Smooth muscle cell (in vitro differentiated cells): ENCODE data around the gene SELPLG. TPM values are rescaled to one million over a fixed set of nuclear protein-coding genes. Genes with fewer than 3 reads are reported as not detected.
A peak's percentile ranks its signal among the peaks of the same experiment; 100 is the strongest.

Experiments used
- DNase-seq: peaks from one replicate; lab custom pipeline; 2025; ENCODE audit not compliant: unreplicated experiment; lab: John Stamatoyannopoulos, UW
- H2AFZ ChIP-seq: fragments of 200-600 bp; sonication (generic); 2 replicates; pipeline ENCODE4 v1.6.0; 2016; ENCODE audit warnings: antibody characterized with exemption, low read depth, mild to moderate bottlenecking
- H3F3A ChIP-seq: fragments of 200-600 bp; sonication (generic); 2 replicates; pipeline ENCODE4 v1.6.0; 2017; ENCODE audit warnings: antibody characterized with exemption, low read depth
- H3K27ac ChIP-seq: fragments of 200-600 bp; sonication (generic); 2 replicates; pipeline ENCODE4 v1.5.1; 2016; ENCODE audit warnings: low read depth, mild to moderate bottlenecking
- H3K27me3 ChIP-seq: fragments of 200-600 bp; sonication (generic); 2 replicates; pipeline ENCODE4 v1.6.1; 2016; ENCODE audit warnings: low read depth, mild to moderate bottlenecking
- H3K36me3 ChIP-seq: fragments of 200-600 bp; sonication (generic); 2 replicates; pipeline ENCODE4 v1.5.1; 2016; ENCODE audit warnings: low read depth
- H3K4me1 ChIP-seq: fragments of 200-600 bp; sonication (generic); 2 replicates; pipeline ENCODE4 v1.5.1; 2016; ENCODE audit warnings: low read depth
- H3K4me2 ChIP-seq: fragments of 200-600 bp; sonication (generic); 2 replicates; pipeline ENCODE4 v1.6.0; 2016; ENCODE audit warnings: mild to moderate bottlenecking
- H3K4me3 ChIP-seq: fragments of 200-600 bp; sonication (generic); 2 replicates; pipeline ENCODE4 v1.5.1; 2016; ENCODE audit warnings: mild to moderate bottlenecking
- H3K79me2 ChIP-seq: fragments of 200-600 bp; sonication (generic); 2 replicates; pipeline ENCODE4 v1.6.0; 2016; ENCODE audit warnings: low read depth, mild to moderate bottlenecking
- H3K9ac ChIP-seq: fragments of 200-600 bp; sonication (generic); 2 replicates; pipeline ENCODE4 v1.6.0; 2016; ENCODE audit warnings: low read depth
- H3K9me3 ChIP-seq: fragments of 200-600 bp; sonication (generic); replicated peaks from 2 replicates; pipeline ENCODE4 v1.5.1; 2016; ENCODE audit warnings: low read depth
- H4K20me1 ChIP-seq: fragments of 200-600 bp; sonication (generic); 2 replicates; pipeline ENCODE4 v1.6.0; 2016; ENCODE audit warnings: low read depth
- CTCF ChIP-seq: fragments of 200-600 bp; sonication (generic); IDR thresholded peaks from 2 replicates; pipeline ENCODE4 v1.5.1; 2017; ENCODE audit warnings: borderline replicate concordance, mild to moderate bottlenecking, antibody characterized with exemption; ENCODE audit not compliant: insufficient read depth, poor library complexity, severe bottlenecking
- WGBS: methylation state at CpG from one replicate; pipeline ENCODE4 v1.1.7; 2016; ENCODE audit warnings: low lambda C conversion rate; 5-methylcytosine and 5-hydroxymethylcytosine counted together
- polyA plus RNA-seq: library from polyadenylated mRNA; unstranded; fragments of >200 nt; fragmentation: Nextera tagmentation; extraction: Ambion mirVana; gene quantifications from 2 replicates; pipeline ENCODE4 v1.2.1, GENCODE V29; 2016
- total RNA-seq: library from RNA; depleted of rRNA; stranded (reverse); fragments of >200 nt; gene quantifications from 2 replicates; pipeline ENCODE4 v1.2.3, GENCODE V29; 2014

Gene SELPLG
- total and polyA plus RNA-seq, 2 experiments from 2014 or later: 0.09 to 2.0 TPM

GRCh38 chr12:108610856-108611605 is 22.7 kb downstream of the SELPLG start:
- H3K9me3 ChIP-seq: no peaks in the 10 kb centered on the region
- no peaks in the 10 kb centered on the region for H3K36me3 ChIP-seq
- H2AFZ ChIP-seq: no peak overlapping the region
- WGBS: 77% methylated on average over 15 of the region's 15 CpGs
- H3K27ac ChIP-seq: peak overlapping the region; percentile 64
- TF ChIP-seq CTCF: no peak
- DNase-seq: no peak
- H3F3A ChIP-seq: peaks cover 7% of the 10 kb centered on the region
- H3K27me3 ChIP-seq: no peaks in the 10 kb centered on the region
- H3K4me3 ChIP-seq: no peak overlapping the region
- no peaks in the 10 kb centered on the region for H3K79me2 ChIP-seq
- H3K4me1 ChIP-seq: no peaks in the 10 kb centered on the region
- no peaks in the 10 kb centered on the region for H4K20me1 ChIP-seq
- H3K9ac ChIP-seq: peak overlapping the region; percentile 34
- H3K4me2 ChIP-seq: peak overlapping the region; percentile 46

GRCh38 chr12:108610336-108610815 is 23.3 kb downstream of the SELPLG start:
- Histone ChIP-seq H3K9ac (no peak overlapping the region), H4K20me1 (no peaks in the 10 kb centered on the region), H3K79me2 (no peaks in the 10 kb centered on the region), H3K36me3 (no peaks in the 10 kb centered on the region), H3K4me1 (no peaks in the 10 kb centered on the region), H3K27me3 (no peaks in the 10 kb centered on the region), H3K4me3 (no peak overlapping the region), H3K9me3 (no peaks in the 10 kb centered on the region), H3K27ac (peak overlapping the region; percentile 64), H3F3A (peaks cover 7% of the 10 kb centered on the region), H2AFZ (no peak overlapping the region), H3K4me2 (no peak overlapping the region)
- 74% methylated on average over 8 of the region's 8 CpGs for WGBS
- DNase-seq: no peak
- TF ChIP-seq CTCF: no peak

- TF ChIP-seq CTCF: no peak
- Histone ChIP-seq H3K9ac (no peak overlapping the region), H3K4me3 (no peak overlapping the region), H2AFZ (no peak overlapping the region), H3K9me3 (no peaks in the 10 kb centered on the region), H4K20me1 (no peaks in the 10 kb centered on the region), H3K27ac (peak overlapping the region; percentile 64), H3K79me2 (no peaks in the 10 kb centered on the region), H3K4me1 (no peaks in the 10 kb centered on the region), H3K4me2 (no peak overlapping the region), H3F3A (peaks cover 7% of the 10 kb centered on the region), H3K27me3 (no peaks in the 10 kb centered on the region), H3K36me3 (no peaks in the 10 kb centered on the region)
- DNase-seq: peak; percentile 11
- WGBS: 45% methylated on average over 21 of the region's 21 CpGs
Measured at GRCh38 chr12:108609537-108610335, 24.0 kb downstream of the SELPLG start.
